ENCODE results near the gene KLF7. TPM values are rescaled to one million over a fixed set of nuclear protein-coding genes. Genes with fewer than 3 reads are reported as not detected.

Gene KLF7
- total and polyA plus RNA-seq, 7 donors = 1.1 to 13.5 (median 5.4) TPM

DNA sequence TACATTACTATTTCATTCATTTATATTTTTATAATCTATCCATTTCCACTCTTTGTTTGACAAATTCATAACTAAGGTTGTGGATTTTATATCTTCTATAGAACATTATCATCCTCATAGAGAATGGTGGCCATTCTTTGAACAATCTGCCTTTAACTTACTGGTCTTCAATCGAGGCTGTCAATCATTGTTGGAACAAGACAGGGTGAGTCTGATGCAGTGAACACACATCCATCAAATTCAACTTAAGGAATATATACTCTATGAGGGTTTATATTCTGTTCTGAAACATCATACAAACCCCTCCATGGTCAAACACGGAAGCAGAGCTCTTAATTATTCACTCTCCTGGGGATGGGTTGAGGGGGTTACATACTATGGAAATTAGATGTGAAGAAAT is 28.3 kb upstream of the KLF7 start:
- Histone ChIP-seq H3K36me3 (ENCODE audit: insufficient read depth in 1 of 2, low read depth in 1 of 2) (no peaks in the 10 kb centered on the region), H3K4me3 (no peak overlapping the region), H3K27me3 (ENCODE audit: insufficient read depth in 3 of 3, low read length in 2 of 3) (peaks cover 0 to 5% (median 0%) of the 10 kb centered on the region in 3 donors), H3K4me1 (no peaks in the 10 kb centered on the region), H3K9me3 (no peaks in the 10 kb centered on the region), H3K27ac (no peak overlapping the region)
- intact Hi-C loops (cut with DNase I) = no loop called here
- WGBS, 3 donors = 66 to 69% (median 67%) methylated on average over 2 of the region's 2 CpGs
- ATAC-seq = no peak
- no peak for DNase-seq
- TF ChIP-seq, protein P1, sequence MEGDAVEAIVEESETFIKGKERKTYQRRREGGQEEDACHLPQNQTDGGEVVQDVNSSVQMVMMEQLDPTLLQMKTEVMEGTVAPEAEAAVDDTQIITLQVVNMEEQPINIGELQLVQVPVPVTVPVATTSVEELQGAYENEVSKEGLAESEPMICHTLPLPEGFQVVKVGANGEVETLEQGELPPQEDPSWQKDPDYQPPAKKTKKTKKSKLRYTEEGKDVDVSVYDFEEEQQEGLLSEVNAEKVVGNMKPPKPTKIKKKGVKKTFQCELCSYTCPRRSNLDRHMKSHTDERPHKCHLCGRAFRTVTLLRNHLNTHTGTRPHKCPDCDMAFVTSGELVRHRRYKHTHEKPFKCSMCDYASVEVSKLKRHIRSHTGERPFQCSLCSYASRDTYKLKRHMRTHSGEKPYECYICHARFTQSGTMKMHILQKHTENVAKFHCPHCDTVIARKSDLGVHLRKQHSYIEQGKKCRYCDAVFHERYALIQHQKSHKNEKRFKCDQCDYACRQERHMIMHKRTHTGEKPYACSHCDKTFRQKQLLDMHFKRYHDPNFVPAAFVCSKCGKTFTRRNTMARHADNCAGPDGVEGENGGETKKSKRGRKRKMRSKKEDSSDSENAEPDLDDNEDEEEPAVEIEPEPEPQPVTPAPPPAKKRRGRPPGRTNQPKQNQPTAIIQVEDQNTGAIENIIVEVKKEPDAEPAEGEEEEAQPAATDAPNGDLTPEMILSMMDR (IDR thresholded peaks at IDR 0.05) = no peak

- no peak overlapping the region for H3K27ac ChIP-seq
- no peak for ATAC-seq
- peaks cover 0 to 5% (median 0%) of the 10 kb centered on the region in 3 donors for H3K27me3 ChIP-seq (ENCODE audit: insufficient read depth in 3 of 3, low read length in 2 of 3)
- 26 to 31% (median 30%) methylated on average over 3 of the region's 3 CpGs for WGBS, 3 donors
- H3K4me3 ChIP-seq = no peak overlapping the region
- H3K36me3 ChIP-seq (ENCODE audit: insufficient read depth in 1 of 2, low read depth in 1 of 2) = no peaks in the 10 kb centered on the region
- peaks cover 3% of the 10 kb centered on the region for H3K9me3 ChIP-seq
- TF ChIP-seq, protein P1 (IDR thresholded peaks at IDR 0.05) = no peak
- no peak for DNase-seq
- no peaks in the 10 kb centered on the region for H3K4me1 ChIP-seq
- intact Hi-C loops (cut with DNase I) = no loop called here
Observed at GRCh38 chr2:207188626-207189419, 23.1 kb upstream of the KLF7 start.

- Histone ChIP-seq H3K4me1 (no peaks in the 10 kb centered on the region), H3K9me3 (peaks cover 3% of the 10 kb centered on the region), H3K36me3 (ENCODE audit: insufficient read depth in 1 of 2, low read depth in 1 of 2) (no peaks in the 10 kb centered on the region), H3K27me3 (ENCODE audit: insufficient read depth in 3 of 3, low read length in 2 of 3) (no peaks in the 10 kb centered on the region), H3K27ac (no peak overlapping the region), H3K4me3 (no peak overlapping the region)
- no peak for DNase-seq
- 87 to 93% (median 88%) methylated on average over 6 of the region's 6 CpGs for WGBS, 3 donors
- intact Hi-C loops (cut with DNase I) = no loop called here
- ATAC-seq = no peak
- TF ChIP-seq, protein P1 (IDR thresholded peaks at IDR 0.05) = no peak
Observed at GRCh38 chr2:207185372-207185771, 19.6 kb upstream of the KLF7 start.

- WGBS, 3 donors = 77 to 87% (median 83%) methylated on average over 5 of the region's 5 CpGs
- intact Hi-C loops (cut with DNase I) = no loop called here
Observed at GRCh38 chr2:207184768-207185167, 19.0 kb upstream of the KLF7 start.

More at GRCh38 chr2:207184768-207185167, 19.0 kb upstream of the KLF7 start:
- DNase-seq = no peak
- Histone ChIP-seq H3K4me1 (no peaks in the 10 kb centered on the region), H3K4me3 (no peak overlapping the region), H3K36me3 (ENCODE audit: insufficient read depth in 1 of 2, low read depth in 1 of 2) (no peaks in the 10 kb centered on the region), H3K27me3 (ENCODE audit: insufficient read depth in 3 of 3, low read length in 2 of 3) (no peaks in the 10 kb centered on the region), H3K27ac (no peak overlapping the region), H3K9me3 (peaks cover 3% of the 10 kb centered on the region)
- TF ChIP-seq, protein P1 (IDR thresholded peaks at IDR 0.05) = no peak
- no peak for ATAC-seq

All from psoas muscle (tissue), 8 donors.